ENCODE data around the gene C13orf42. TPM values are rescaled to one million over a fixed set of nuclear protein-coding genes. Genes with fewer than 3 reads are reported as not detected.

The C13orf42 gene
- polyA plus RNA-seq, 3 donors, result not detected

GRCh38 chr13:51057906-51058305, 53.2 kb downstream of the C13orf42 start:
- no peak overlapping the region for H3K27ac Mint-ChIP-seq
- H3K27me3 Mint-ChIP-seq (ENCODE audit: low read depth in 3 of 3), result peaks cover 0 to 3% (median 2%) of the 10 kb centered on the region in 3 donors
- H2AFZ ChIP-seq (ENCODE audit: insufficient read depth, low read depth, low read length, poor library complexity, severe bottlenecking), result no peak overlapping the region
- DNase-seq, result no peak
- no peaks in the 10 kb centered on the region for H3K36me3 ChIP-seq (replicated peaks in 1 of 2; ENCODE audit: control insufficient read depth in 1 of 2, insufficient read depth in 2 of 2, low read length in 2 of 2)
- no peaks in the 10 kb centered on the region for H3K4me1 ChIP-seq (ENCODE audit: control insufficient read depth in 1 of 2, insufficient read depth in 2 of 2, low read length in 2 of 2)
- no peaks in the 10 kb centered on the region for H3K27me3 ChIP-seq (ENCODE audit: control insufficient read depth in 2 of 2, insufficient read depth in 2 of 2, low read length in 2 of 2)
- no peak overlapping the region for H3K4me3 ChIP-seq (replicated peaks in 1 of 3; ENCODE audit: low read depth in 2 of 3, low read length in 3 of 3)
- H3K79me2 ChIP-seq (ENCODE audit: insufficient read depth, low read length), result no peaks in the 10 kb centered on the region
- H3K9me3 ChIP-seq (replicated peaks in 1 of 2; ENCODE audit: control insufficient read depth in 1 of 2, insufficient read depth in 1 of 2, low read length in 2 of 2), result no peaks in the 10 kb centered on the region
- no peaks in the 10 kb centered on the region for H4K20me1 ChIP-seq (ENCODE audit: insufficient read depth, low read length)
- no CpG with 5 or more reads among the region's 1 CpG for WGBS (ENCODE audit: insufficient coverage)
- no peak overlapping the region for H3K27ac ChIP-seq (ENCODE audit: low read depth in 1 of 2, low read length in 2 of 2)
- no peak overlapping the region for H3K4me2 ChIP-seq (replicated peaks; ENCODE audit: extremely low read depth, low read length, poor library complexity, severe bottlenecking)
- no peak for TF ChIP-seq CTCF (IDR thresholded peaks at IDR 0.05)
- intact Hi-C loops (cut with micrococcal nuclease), result no loop called here
- no peaks in the 10 kb centered on the region for H3K36me3 Mint-ChIP-seq
- H3K9me3 Mint-ChIP-seq, result no peaks in the 10 kb centered on the region
- no peak overlapping the region for H3K9ac ChIP-seq (ENCODE audit: insufficient read depth, low read length, poor library complexity, severe bottlenecking)
- peaks cover 1% of the 10 kb centered on the region for H3K4me1 Mint-ChIP-seq
- H3K4me3 Mint-ChIP-seq, result no peak overlapping the region

GRCh38 chr13:51057001-51057400, 54.1 kb downstream of the C13orf42 start:
- Histone ChIP-seq H3K4me3 (replicated peaks in 1 of 3; ENCODE audit: low read depth in 2 of 3, low read length in 3 of 3) (no peak overlapping the region), H3K9me3 (replicated peaks in 1 of 2; ENCODE audit: control insufficient read depth in 1 of 2, insufficient read depth in 1 of 2, low read length in 2 of 2) (no peaks in the 10 kb centered on the region), H3K4me2 (replicated peaks; ENCODE audit: extremely low read depth, low read length, poor library complexity, severe bottlenecking) (no peak overlapping the region), H3K4me1 (ENCODE audit: control insufficient read depth in 1 of 2, insufficient read depth in 2 of 2, low read length in 2 of 2) (no peaks in the 10 kb centered on the region), H3K79me2 (ENCODE audit: insufficient read depth, low read length) (no peaks in the 10 kb centered on the region), H3K27me3 (ENCODE audit: control insufficient read depth in 2 of 2, insufficient read depth in 2 of 2, low read length in 2 of 2) (no peaks in the 10 kb centered on the region), H3K36me3 (replicated peaks in 1 of 2; ENCODE audit: control insufficient read depth in 1 of 2, insufficient read depth in 2 of 2, low read length in 2 of 2) (no peaks in the 10 kb centered on the region), H2AFZ (ENCODE audit: insufficient read depth, low read depth, low read length, poor library complexity, severe bottlenecking) (no peak overlapping the region), H4K20me1 (ENCODE audit: insufficient read depth, low read length) (no peaks in the 10 kb centered on the region), H3K27ac (ENCODE audit: low read depth in 1 of 2, low read length in 2 of 2) (no peak overlapping the region), H3K9ac (ENCODE audit: insufficient read depth, low read length, poor library complexity, severe bottlenecking) (no peak overlapping the region)
- TF ChIP-seq CTCF (IDR thresholded peaks at IDR 0.05), result no peak
- H3K4me1 Mint-ChIP-seq, result peaks cover 4% of the 10 kb centered on the region
- H3K27ac Mint-ChIP-seq, result no peak overlapping the region
- H3K36me3 Mint-ChIP-seq, result no peaks in the 10 kb centered on the region
- no peak for DNase-seq
- H3K9me3 Mint-ChIP-seq, result no peaks in the 10 kb centered on the region
- no peak overlapping the region for H3K4me3 Mint-ChIP-seq
- intact Hi-C loops (cut with micrococcal nuclease), result no loop called here
- peaks cover 0 to 6% (median 2%) of the 10 kb centered on the region in 3 donors for H3K27me3 Mint-ChIP-seq (ENCODE audit: low read depth in 3 of 3)

Measured in CD14-positive monocyte (primary cell).